K562 (cell line): ENCODE data around the gene WNK1. TPM values are rescaled to one million over a fixed set of nuclear protein-coding genes. Genes with fewer than 3 reads are reported as not detected.

Experiments
- ATAC-seq: fragments of 200-7000 bp; cut with Tn5 transposase; 3 replicates; pipeline ENCODE4 v1.9.1; 2020; ENCODE audit warnings: moderate library complexity
- BruUV-seq: library from RNA; stranded (reverse); fragments of 400-500 nt; replicated peaks from 2 replicates; lab custom pipeline; 2021; lab: Mats Ljungman, UMichigan
- CTCF ChIA-PET: fragments of 300-600 bp; formaldehyde crosslinking; extraction: SDS; loops from one replicate; lab custom pipeline; 2021; ENCODE audit warnings: low intra/inter-chr PET ratio; lab: Yijun Ruan, JAX
- POLR2A ChIA-PET: fragments of 300-600, 350-650 bp; sonication (Branson Sonifier 250); formaldehyde crosslinking; extraction: SDS; loops from one replicate; lab custom pipeline; 2021; ENCODE audit warnings: antibody characterized with exemption, inconsistent platforms; lab: Yijun Ruan, JAX
- DNase-seq, 4 experiments: peaks; one replicate each; pipeline versions ENCODE4 v3.0.0 to v3.0.0-alpha.2; 2011 to 2018; ENCODE audit warnings: low spot score in 3 of 4, mixed read lengths in 3 of 4; ENCODE audit errors: extremely low read depth in 1 of 4
- FAIRE-seq: peaks from 2 replicates; lab custom pipeline; 2011; peaks lifted over from hg19 to GRCh38; lab: Jason Lieb, UNC
- H2AFZ ChIP-seq: 2 replicates; pipeline ENCODE4 v1.6.0; 2011; ENCODE audit warnings: low read depth, low read length, control low read depth, inconsistent platforms
- H3K27ac ChIP-seq: fragments of 200-600 bp; 3 replicates; pipeline ENCODE4 v1.8.0; 2011; ENCODE audit warnings: low read depth, mild to moderate bottlenecking, control low read depth, inconsistent platforms, low read length, moderate library complexity, mixed read lengths; ENCODE audit errors: extremely low read depth
- H3K27me3 ChIP-seq, 2 experiments: fragments of 300-600 bp in 1 of 2; 2 replicates in 1 of 2; 3 replicates in 1 of 2; pipeline versions ENCODE4 v1.6.0 to v1.8.0; 2011; ENCODE audit warnings: inconsistent platforms in 2 of 2, low read length in 2 of 2, mild to moderate bottlenecking in 1 of 2, mixed read lengths in 1 of 2, moderate library complexity in 1 of 2; ENCODE audit not compliant: control insufficient read depth in 2 of 2, insufficient read depth in 2 of 2
- H3K36me3 ChIP-seq: fragments of 300-600 bp; 3 replicates; pipeline ENCODE4 v1.8.0; 2011; ENCODE audit warnings: mild to moderate bottlenecking, low read length, inconsistent platforms; ENCODE audit not compliant: control insufficient read depth, insufficient read depth
- H3K4me1 ChIP-seq, 2 experiments: fragments of 200-600 bp in 1 of 2; replicated peaks in 1 of 2; 2 replicates in 1 of 2; 3 replicates in 1 of 2; pipeline versions ENCODE4 v1.5.1 to v1.8.0; 2011; ENCODE audit warnings: inconsistent platforms in 2 of 2, low read length in 2 of 2, mild to moderate bottlenecking in 1 of 2, mixed read lengths in 1 of 2, moderate library complexity in 1 of 2; ENCODE audit not compliant: control insufficient read depth in 2 of 2, insufficient read depth in 2 of 2
- H3K4me2 ChIP-seq: 2 replicates; pipeline ENCODE4 v1.6.1; 2011; ENCODE audit warnings: low read length, control low read depth, inconsistent platforms, mixed read lengths; ENCODE audit not compliant: insufficient read depth
- H3K4me3 ChIP-seq: fragments of 200-600 bp; sonication (generic), shearing (Covaris generic); 2 replicates; pipeline ENCODE4 v1.5.1; 2016; ENCODE audit warnings: control low read depth, inconsistent platforms
- H3K79me2 ChIP-seq: fragments of 200-600 bp; 3 replicates; pipeline ENCODE4 v1.8.0; 2011; ENCODE audit warnings: low read length, inconsistent platforms; ENCODE audit not compliant: control insufficient read depth, insufficient read depth
- H3K9ac ChIP-seq, 2 experiments: 2 replicates each; pipeline versions ENCODE4 v1.6.0 to v1.6.1; 2011; ENCODE audit warnings: low read depth in 2 of 2, low read length in 2 of 2, control low read depth in 1 of 2, inconsistent platforms in 1 of 2, mild to moderate bottlenecking in 1 of 2, mixed read lengths in 1 of 2; ENCODE audit not compliant: insufficient read depth in 1 of 2
- H3K9me1 ChIP-seq: one replicate; pipeline ENCODE4 v1.6.0; 2011; ENCODE audit warnings: inconsistent platforms, mild to moderate bottlenecking, low read length, moderate library complexity; ENCODE audit not compliant: control insufficient read depth, insufficient read depth
- H3K9me3 ChIP-seq: replicated peaks from 2 replicates; pipeline ENCODE4 v1.5.1; 2011; ENCODE audit warnings: low read depth, low read length, inconsistent platforms; ENCODE audit not compliant: control insufficient read depth, insufficient read depth
- H4K20me1 ChIP-seq: replicated peaks from 2 replicates; pipeline ENCODE4 v1.6.1; 2011; ENCODE audit warnings: low read length, inconsistent platforms, mixed read lengths; ENCODE audit not compliant: control insufficient read depth, insufficient read depth
- ELF1 ChIP-seq: fragments of 200-800 bp; sonication (Bioruptor generic); IDR thresholded peaks from 2 replicates; pipeline ENCODE4 v1.6.1; 2016; ENCODE audit warnings: missing genetic modification characterization, missing compliant biosample characterization
- FIP1L1 ChIP-seq: fragments of 200-400 bp; formaldehyde crosslinking; IDR thresholded peaks from 2 replicates; pipeline ENCODE4 v1.6.1; 2018; ENCODE audit warnings: mild to moderate bottlenecking, low read depth, low read length; ENCODE audit not compliant: poor library complexity, severe bottlenecking
- HDAC1 ChIP-seq, 2 experiments: fragments of 450-650 bp; IDR thresholded peaks; 2 replicates each; pipeline ENCODE4 v1.6.1; 2016 to 2017; ENCODE audit warnings: inconsistent platforms in 1 of 2, mild to moderate bottlenecking in 1 of 2, moderate library complexity in 1 of 2
- HNRNPUL1 ChIP-seq: fragments of 200-400 bp; formaldehyde crosslinking; IDR thresholded peaks from 2 replicates; pipeline ENCODE4 v1.6.1; 2017; ENCODE audit warnings: low read length
- HOXB6 ChIP-seq: fragments of 250-450 bp; sonication (Bioruptor Pico); IDR thresholded peaks from 2 replicates; pipeline ENCODE4 v1.5.1; 2022; ENCODE audit warnings: mild to moderate bottlenecking, borderline replicate concordance
- MTA1 ChIP-seq: fragments of 450-650 bp; IDR thresholded peaks from 2 replicates; pipeline ENCODE4 v1.6.1; 2017; ENCODE audit warnings: borderline replicate concordance
- NONO ChIP-seq, 2 experiments: fragments of 200-400 bp in 1 of 2; fragments of 450-650 bp in 1 of 2; formaldehyde crosslinking in 1 of 2; IDR thresholded peaks; 2 replicates each; pipeline ENCODE4 v1.6.1; 2017; ENCODE audit warnings: low read depth in 2 of 2, mild to moderate bottlenecking in 2 of 2, moderate library complexity in 2 of 2, low read length in 1 of 2
- POLR2G ChIP-seq: fragments of 200-400 bp; formaldehyde crosslinking; IDR thresholded peaks from 2 replicates; pipeline ENCODE4 v1.6.1; 2017; ENCODE audit warnings: low read depth, mild to moderate bottlenecking, antibody characterized with exemption, low read length, moderate library complexity
- RBM25 ChIP-seq: fragments of 200-400 bp; formaldehyde crosslinking; IDR thresholded peaks from 2 replicates; pipeline ENCODE4 v1.6.1; 2018; ENCODE audit warnings: low read length, low read depth, moderate library complexity; ENCODE audit not compliant: severe bottlenecking
- SMARCA4 ChIP-seq: fragments of 450-650 bp; IDR thresholded peaks from 2 replicates; pipeline ENCODE4 v1.6.1; 2016
- ZBTB7A ChIP-seq: IDR thresholded peaks from 2 replicates; pipeline ENCODE4 v1.6.1; 2011; ENCODE audit warnings: low read depth, mild to moderate bottlenecking, low read length, moderate library complexity, borderline replicate concordance; ENCODE audit not compliant: control insufficient read depth
- ZNF133 ChIP-seq: fragments of 250-450 bp; sonication (Bioruptor Pico); IDR thresholded peaks from 2 replicates; pipeline ENCODE4 v1.4.0; 2020; ENCODE audit warnings: mild to moderate bottlenecking
- WGBS: fragments of 100-300 bp; shearing (Covaris generic); methylation state at CpG from one replicate; pipeline ENCODE4 v1.1.6; 2016; ENCODE audit warnings: low coverage, mixed read lengths; ENCODE audit not compliant: insufficient coverage; ENCODE audit errors: missing lambda C conversion rate; 5-methylcytosine and 5-hydroxymethylcytosine counted together
- in situ Hi-C: fragments of 300-500 bp; cut with MboI; formaldehyde crosslinking; loops from 4 replicates; pipeline ENCODE4 v1.15.0; 2018; ENCODE audit warnings: inconsistent platforms, mixed read lengths
- intact Hi-C: fragments of 100-400 bp; cut with micrococcal nuclease; formaldehyde crosslinking; loops from 2 replicates; pipeline ENCODE4 v1.14.2; 2022
- polyA plus RNA-seq, 8 experiments: library from polyadenylated mRNA; depleted of rRNA in 4 of 8; stranded (reverse) in 5 of 8; unstranded in 3 of 8; fragments of >200 nt; fragmentation: Nextera tagmentation in 2 of 8; fragmentation: Illumina TruSeq in 1 of 8; extraction: Ambion mirVana in 2 of 8; extraction: Trizol in 1 of 8; gene quantifications; 2 replicates each; pipeline versions ENCODE4 v1.2.1 to v1.2.3, GENCODE V29; 2011 to 2014; ENCODE audit warnings: inconsistent platforms in 1 of 8, missing spikeins in 1 of 8
- total RNA-seq, 7 experiments: library from RNA; depleted of rRNA in 6 of 7; stranded (reverse); fragments of >200 nt in 6 of 7; fragmentation: Illumina TruSeq in 2 of 7; extraction: Trizol in 2 of 7; gene quantifications; 2 replicates each; pipeline versions ENCODE4 v1.2.1 to v1.2.3, GENCODE V29; 2011 to 2021; ENCODE audit warnings: low replicate concordance in 1 of 7
- TF ChIP-seq, protein P1 (sequence below): fragments of 450-650 bp; formaldehyde crosslinking; IDR thresholded peaks from 2 replicates; pipeline ENCODE4 v1.4.0; 2020; ENCODE audit warnings: mild to moderate bottlenecking
- TF ChIP-seq, protein P2 (sequence below): fragments of 450-650 bp; IDR thresholded peaks from 2 replicates; pipeline ENCODE4 v1.6.1; 2016; ENCODE audit warnings: mild to moderate bottlenecking

WNK1 gene
- total and polyA plus RNA-seq, 9 of the 15 experiments (the other 6 are each of a cell fraction or from before 2014, with no cell fraction given): 4.3 to 73.9 (median 31.0) TPM

DNA sequence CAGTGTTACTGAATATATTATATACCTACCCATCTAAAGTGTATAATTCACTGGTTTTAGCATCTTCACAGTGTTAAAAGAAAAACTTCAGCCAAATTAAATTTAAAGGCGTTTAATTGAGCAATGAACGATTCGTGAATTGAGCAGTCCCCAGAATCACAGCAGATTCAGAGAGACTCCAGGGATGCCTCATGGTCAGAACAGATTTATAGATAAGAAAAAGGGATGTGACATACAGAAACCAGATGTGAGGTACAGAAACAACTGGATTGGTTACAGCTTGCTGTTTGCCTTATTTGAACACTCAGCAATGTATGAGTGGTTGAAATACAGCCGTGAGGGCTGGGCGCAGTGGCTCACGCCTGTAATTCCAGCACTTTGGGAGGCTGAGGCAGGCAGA, 84.6 kb downstream of the WNK1 start:
- Histone ChIP-seq H4K20me1 (no peaks in the 10 kb centered on the region), H3K4me2 (no peak overlapping the region), H3K9me1 (no peaks in the 10 kb centered on the region), H2AFZ (no peak overlapping the region), H3K36me3 (peaks cover 30% of the 10 kb centered on the region), H3K9ac (no peak overlapping the region), H3K4me3 (no peak overlapping the region), H3K9me3 (no peaks in the 10 kb centered on the region), H3K79me2 (peaks cover 3% of the 10 kb centered on the region; the same call in 2 of the 3 replicates), H3K4me1 (no peaks in the 10 kb centered on the region), H3K27ac (no peak overlapping the region), H3K27me3 (no peaks in the 10 kb centered on the region)
- intact Hi-C loops (no loop called here), in situ Hi-C loops (no loop called here)
- no peak for ATAC-seq
- POLR2A ChIA-PET: no interaction called here
- no TSS peak for BruUV-seq
- no peak for DNase-seq
- no peak for TF ChIP-seq RBM25
- no peak for TF ChIP-seq MTA1
- no peak for TF ChIP-seq HOXB6
- TF ChIP-seq, protein P1, sequence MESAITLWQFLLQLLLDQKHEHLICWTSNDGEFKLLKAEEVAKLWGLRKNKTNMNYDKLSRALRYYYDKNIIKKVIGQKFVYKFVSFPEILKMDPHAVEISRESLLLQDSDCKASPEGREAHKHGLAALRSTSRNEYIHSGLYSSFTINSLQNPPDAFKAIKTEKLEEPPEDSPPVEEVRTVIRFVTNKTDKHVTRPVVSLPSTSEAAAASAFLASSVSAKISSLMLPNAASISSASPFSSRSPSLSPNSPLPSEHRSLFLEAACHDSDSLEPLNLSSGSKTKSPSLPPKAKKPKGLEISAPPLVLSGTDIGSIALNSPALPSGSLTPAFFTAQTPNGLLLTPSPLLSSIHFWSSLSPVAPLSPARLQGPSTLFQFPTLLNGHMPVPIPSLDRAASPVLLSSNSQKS (CRISPR knock-in tag): no peak
- no peak for TF ChIP-seq HNRNPUL1
- TF ChIP-seq POLR2G: no peak
- TF ChIP-seq ZBTB7A: no peak
- no peak for TF ChIP-seq SMARCA4
- TF ChIP-seq ZNF133 (CRISPR knock-in tag): no peak
- TF ChIP-seq, protein P2, sequence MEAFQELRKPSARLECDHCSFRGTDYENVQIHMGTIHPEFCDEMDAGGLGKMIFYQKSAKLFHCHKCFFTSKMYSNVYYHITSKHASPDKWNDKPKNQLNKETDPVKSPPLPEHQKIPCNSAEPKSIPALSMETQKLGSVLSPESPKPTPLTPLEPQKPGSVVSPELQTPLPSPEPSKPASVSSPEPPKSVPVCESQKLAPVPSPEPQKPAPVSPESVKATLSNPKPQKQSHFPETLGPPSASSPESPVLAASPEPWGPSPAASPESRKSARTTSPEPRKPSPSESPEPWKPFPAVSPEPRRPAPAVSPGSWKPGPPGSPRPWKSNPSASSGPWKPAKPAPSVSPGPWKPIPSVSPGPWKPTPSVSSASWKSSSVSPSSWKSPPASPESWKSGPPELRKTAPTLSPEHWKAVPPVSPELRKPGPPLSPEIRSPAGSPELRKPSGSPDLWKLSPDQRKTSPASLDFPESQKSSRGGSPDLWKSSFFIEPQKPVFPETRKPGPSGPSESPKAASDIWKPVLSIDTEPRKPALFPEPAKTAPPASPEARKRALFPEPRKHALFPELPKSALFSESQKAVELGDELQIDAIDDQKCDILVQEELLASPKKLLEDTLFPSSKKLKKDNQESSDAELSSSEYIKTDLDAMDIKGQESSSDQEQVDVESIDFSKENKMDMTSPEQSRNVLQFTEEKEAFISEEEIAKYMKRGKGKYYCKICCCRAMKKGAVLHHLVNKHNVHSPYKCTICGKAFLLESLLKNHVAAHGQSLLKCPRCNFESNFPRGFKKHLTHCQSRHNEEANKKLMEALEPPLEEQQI: no peak
- no peak for TF ChIP-seq FIP1L1
- no peak for TF ChIP-seq HDAC1 (IDR thresholded peaks at IDR 0.05)
- TF ChIP-seq NONO (IDR thresholded peaks at IDR 0.05; ENCODE audit: low read depth in 2 of 2, low read length in 1 of 2): no peak
- TF ChIP-seq ELF1 (tag): no peak
- no peak for FAIRE-seq
- WGBS: 85% methylated on average over 6 of the region's 6 CpGs
- CTCF ChIA-PET: no interaction called here
